H1 (cell line): ENCODE data around the gene NRXN3. TPM values are rescaled to one million over a fixed set of nuclear protein-coding genes. Genes with fewer than 3 reads are reported as not detected.

ENCODE experiments used
- CTCF ChIA-PET: fragments of 300-600 bp; sonication (Branson Sonifier 250); formaldehyde crosslinking; loops from one replicate; lab custom pipeline; 2021; ENCODE audit not compliant: partially characterized antibody; lab: Charles Lee
- POLR2A ChIA-PET: fragments of 300-600 bp; sonication (Branson Sonifier 250); formaldehyde crosslinking; loops from one replicate; lab custom pipeline; 2021; ENCODE audit warnings: inconsistent platforms; ENCODE audit not compliant: partially characterized antibody; lab: Charles Lee
- DNase-seq, 2 experiments: peaks; one replicate each; pipeline versions ENCODE4 v3.0.0 to v3.0.0-alpha.2; 2010 to 2022; ENCODE audit warnings: low spot score in 2 of 2, low read depth in 1 of 2, mixed read lengths in 1 of 2
- FAIRE-seq: peaks from 2 replicates; lab custom pipeline; 2011; peaks lifted over from hg19 to GRCh38; lab: Jason Lieb, UNC
- H2AFZ ChIP-seq: 2 replicates; pipeline ENCODE4 v1.8.1; 2012; ENCODE audit warnings: low read length, inconsistent platforms
- H2AK5ac ChIP-seq: 2 replicates; pipeline ENCODE4 v1.6.1; 2013; ENCODE audit warnings: low read depth, low read length
- H2BK120ac ChIP-seq: replicated peaks from 2 replicates; pipeline ENCODE3; 2013; ENCODE audit warnings: low read depth, low read length, inconsistent platforms
- H2BK12ac ChIP-seq: 2 replicates; pipeline ENCODE4 v1.6.1; 2013; ENCODE audit warnings: low read depth, low read length
- H2BK15ac ChIP-seq: 2 replicates; pipeline ENCODE4 v1.6.1; 2013; ENCODE audit warnings: low read length
- H2BK20ac ChIP-seq: 2 replicates; pipeline ENCODE4 v1.6.1; 2013; ENCODE audit warnings: low read length
- H2BK5ac ChIP-seq: 2 replicates; pipeline ENCODE4 v1.6.1; 2013; ENCODE audit warnings: low read depth, low read length
- H3K14ac ChIP-seq: 2 replicates; pipeline ENCODE4 v1.6.1; 2013; ENCODE audit warnings: inconsistent platforms; ENCODE audit not compliant: insufficient read length
- H3K18ac ChIP-seq: 2 replicates; pipeline ENCODE4 v1.6.1; 2013; ENCODE audit warnings: low read length; ENCODE audit errors: extremely low read depth
- H3K23ac ChIP-seq: 2 replicates; pipeline ENCODE4 v1.6.1; 2013; ENCODE audit warnings: inconsistent platforms; ENCODE audit not compliant: insufficient read length
- H3K23me2 ChIP-seq: 2 replicates; pipeline ENCODE4 v1.6.1; 2013; ENCODE audit warnings: low read depth, low read length
- H3K27ac ChIP-seq: 2 replicates; pipeline ENCODE4 v1.6.1; 2011; ENCODE audit warnings: low read depth, low read length, inconsistent platforms
- H3K27me3 ChIP-seq, 4 experiments: replicated peaks in 1 of 4; 1 replicate in 1 of 4; 2 replicates in 3 of 4; pipeline versions ENCODE4 v1.6.1 to v1.8.1; 2011 to 2013; ENCODE audit warnings: low read length in 3 of 4, mild to moderate bottlenecking in 3 of 4, inconsistent platforms in 2 of 4, mixed read lengths in 2 of 4, moderate library complexity in 1 of 4; ENCODE audit not compliant: control insufficient read depth in 3 of 4, insufficient read depth in 3 of 4; ENCODE audit errors: extremely low read depth in 1 of 4
- H3K36me3 ChIP-seq, 4 experiments: 2 replicates each; pipeline versions ENCODE4 v1.6.1 to v1.8.1; 2011 to 2013; ENCODE audit warnings: mild to moderate bottlenecking in 4 of 4, low read length in 3 of 4, moderate library complexity in 2 of 4, control low read depth in 1 of 4, inconsistent platforms in 1 of 4; ENCODE audit not compliant: insufficient read depth in 4 of 4, control insufficient read depth in 2 of 4
- H3K4ac ChIP-seq: replicated peaks from 2 replicates; pipeline ENCODE3; 2013; ENCODE audit warnings: low read length, low read depth, mixed read lengths, inconsistent platforms; ENCODE audit not compliant: insufficient read length
- H3K4me1 ChIP-seq, 4 experiments: replicated peaks in 1 of 4; 1 replicate in 1 of 4; 2 replicates in 3 of 4; pipeline versions ENCODE4 v1.6.1 to v1.8.1; 2011 to 2013; ENCODE audit warnings: low read length in 3 of 4, inconsistent platforms in 2 of 4, mixed read lengths in 1 of 4; ENCODE audit not compliant: insufficient read depth in 4 of 4, control insufficient read depth in 3 of 4
- H3K4me2 ChIP-seq, 2 experiments: 2 replicates each; pipeline versions ENCODE4 v1.6.1 to v1.8.1; 2011 to 2013; ENCODE audit warnings: low read depth in 2 of 2, low read length in 2 of 2, control low read depth in 1 of 2, inconsistent platforms in 1 of 2, mild to moderate bottlenecking in 1 of 2; ENCODE audit not compliant: insufficient read depth in 1 of 2
- H3K4me3 ChIP-seq, 4 experiments: fragments of 200-600, 300-600 bp in 1 of 4; sonication (generic), shearing (Covaris generic), sonication (Bioruptor Twin) in 1 of 4; 2 replicates each; pipeline versions ENCODE4 v1.5.1 to v1.8.1; 2011 to 2016; ENCODE audit warnings: low read length in 4 of 4, low read depth in 3 of 4, control low read depth in 2 of 4, inconsistent platforms in 2 of 4, mild to moderate bottlenecking in 2 of 4, mixed read lengths in 1 of 4, moderate library complexity in 1 of 4; ENCODE audit not compliant: insufficient read depth in 2 of 4; ENCODE audit errors: extremely low read depth in 1 of 4
- H3K56ac ChIP-seq: replicated peaks from 2 replicates; pipeline ENCODE3; 2013; ENCODE audit warnings: low read depth, mild to moderate bottlenecking, mixed read lengths, low read length, inconsistent platforms; ENCODE audit not compliant: insufficient read length
- H3K79me1 ChIP-seq: 2 replicates; pipeline ENCODE4 v1.6.1; 2013; ENCODE audit warnings: low read depth, low read length, control low read depth
- H3K79me2 ChIP-seq, 2 experiments: 2 replicates each; pipeline versions ENCODE4 v1.6.1 to v1.8.1; 2012 to 2013; ENCODE audit warnings: low read length in 2 of 2, mild to moderate bottlenecking in 2 of 2, inconsistent platforms in 1 of 2; ENCODE audit not compliant: insufficient read depth in 2 of 2, control insufficient read depth in 1 of 2
- H3K9ac ChIP-seq, 4 experiments: replicated peaks in 1 of 4; 1 replicate in 1 of 4; 2 replicates in 3 of 4; pipeline versions ENCODE4 v1.6.1 to v1.8.1; 2011 to 2013; ENCODE audit warnings: low read depth in 3 of 4, low read length in 3 of 4, control low read depth in 2 of 4, mild to moderate bottlenecking in 2 of 4, moderate library complexity in 2 of 4, inconsistent platforms in 1 of 4; ENCODE audit errors: extremely low read depth in 1 of 4
- H3K9me3 ChIP-seq, 2 experiments: 2 replicates each; pipeline versions ENCODE4 v1.6.1 to v1.8.1; 2012 to 2013; ENCODE audit warnings: mild to moderate bottlenecking in 2 of 2, moderate library complexity in 2 of 2, control low read depth in 1 of 2, inconsistent platforms in 1 of 2, low read depth in 1 of 2, low read length in 1 of 2, mixed read lengths in 1 of 2; ENCODE audit not compliant: insufficient read depth in 2 of 2
- H4K20me1 ChIP-seq, 2 experiments: replicated peaks in 1 of 2; 2 replicates each; pipeline versions ENCODE3 to v1.8.1; 2011 to 2013; ENCODE audit warnings: inconsistent platforms in 2 of 2, low read length in 2 of 2, mild to moderate bottlenecking in 1 of 2; ENCODE audit not compliant: insufficient read depth in 2 of 2, control insufficient read depth in 1 of 2
- H4K5ac ChIP-seq: 2 replicates; pipeline ENCODE4 v1.6.1; 2013; ENCODE audit warnings: low read length, low read depth, mixed read lengths, inconsistent platforms; ENCODE audit not compliant: insufficient read length
- H4K8ac ChIP-seq: 2 replicates; pipeline ENCODE4 v1.8.0; 2013; ENCODE audit warnings: mild to moderate bottlenecking, moderate library complexity, low read length, inconsistent platforms; ENCODE audit not compliant: insufficient read depth; ENCODE audit errors: extremely low read depth
- H4K91ac ChIP-seq: replicated peaks from 2 replicates; pipeline ENCODE3; 2013; ENCODE audit warnings: low read length, mixed read lengths, inconsistent platforms; ENCODE audit not compliant: insufficient read length
- CBX5 ChIP-seq: fragments of 300-800, 300-1000 bp; sonication (generic); IDR thresholded peaks from 2 replicates; pipeline ENCODE4 v1.7.1; 2016; ENCODE audit warnings: antibody characterized with exemption, low read length, low read depth
- CEBPB ChIP-seq: IDR thresholded peaks from 2 replicates; pipeline ENCODE4 v1.6.1; 2012; ENCODE audit warnings: low read depth, low read length
- CHD2 ChIP-seq: IDR thresholded peaks from 2 replicates; pipeline ENCODE4 v1.6.1; 2012; ENCODE audit warnings: low read length, improper control_type of control experiment
- EGR1 ChIP-seq: IDR thresholded peaks from 2 replicates; pipeline ENCODE4 v1.6.1; 2011; ENCODE audit warnings: low read depth, low read length, borderline replicate concordance
- FOSL1 ChIP-seq: IDR thresholded peaks from 2 replicates; pipeline ENCODE4 v1.6.1; 2011; ENCODE audit warnings: mild to moderate bottlenecking, low read depth, low read length, moderate library complexity; ENCODE audit not compliant: insufficient read depth
- GABPA ChIP-seq: IDR thresholded peaks from 2 replicates; pipeline ENCODE4 v1.6.1; 2011; ENCODE audit warnings: mild to moderate bottlenecking, low read length, moderate library complexity, borderline replicate concordance; ENCODE audit not compliant: insufficient read depth
- GTF2F1 ChIP-seq: IDR thresholded peaks from 2 replicates; pipeline ENCODE4 v1.6.1; 2012; ENCODE audit warnings: low read depth, low read length, improper control_type of control experiment, borderline replicate concordance
- JUND ChIP-seq: IDR thresholded peaks from 2 replicates; pipeline ENCODE4 v1.6.1; 2011; ENCODE audit warnings: mild to moderate bottlenecking, improper control_type of control experiment, low read length
- KDM1A ChIP-seq: fragments of 200-600, 300-600 bp; sonication (generic); IDR thresholded peaks from 2 replicates; pipeline ENCODE4 v1.7.1; 2016; ENCODE audit warnings: mild to moderate bottlenecking, low read length, borderline replicate concordance
- POLR2A ChIP-seq, 2 experiments: IDR thresholded peaks; 1 replicate in 1 of 2; 2 replicates in 1 of 2; pipeline ENCODE4 v1.6.1; 2011; ENCODE audit warnings: low read depth in 2 of 2, low read length in 2 of 2, mild to moderate bottlenecking in 2 of 2; ENCODE audit errors: control extremely low read depth in 1 of 2
- SP1 ChIP-seq: IDR thresholded peaks from 2 replicates; pipeline ENCODE4 v1.6.1; 2011; ENCODE audit warnings: low read depth, low read length
- SP2 ChIP-seq: IDR thresholded peaks from 2 replicates; pipeline ENCODE4 v1.6.1; 2012; ENCODE audit warnings: mild to moderate bottlenecking, low read length, inconsistent platforms
- TAF7 ChIP-seq: optimal IDR thresholded peaks from 2 replicates; pipeline ENCODE3; 2011; ENCODE audit warnings: low read depth, mild to moderate bottlenecking, inconsistent platforms, low read length, moderate library complexity, borderline replicate concordance
- TBP ChIP-seq: IDR thresholded peaks from 2 replicates; pipeline ENCODE4 v1.6.1; 2011; ENCODE audit warnings: low read depth, low read length, improper control_type of control experiment
- TEAD4 ChIP-seq: IDR thresholded peaks from 2 replicates; pipeline ENCODE4 v1.6.1; 2012; ENCODE audit warnings: low read depth, low read length, inconsistent platforms, mixed read lengths
- YY1 ChIP-seq: IDR thresholded peaks from 2 replicates; pipeline ENCODE4 v1.6.1; 2011; ENCODE audit warnings: low read depth, mild to moderate bottlenecking, low read length
- WGBS, 2 experiments: shearing (Covaris generic) in 1 of 2; methylation state at CpG; one replicate each; pipeline versions ENCODE4 v1.1.6 to v1.1.7; 2013 to 2015; ENCODE audit warnings: low lambda C conversion rate in 2 of 2, mixed read lengths in 2 of 2, inconsistent platforms in 1 of 2, low coverage in 1 of 2, missing lambda C conversion rate in 1 of 2; ENCODE audit not compliant: insufficient replicate concordance in 2 of 2, insufficient coverage in 1 of 2, insufficient read length in 1 of 2; ENCODE audit errors: extremely low coverage in 1 of 2, missing lambda C conversion rate in 1 of 2; 5-methylcytosine and 5-hydroxymethylcytosine counted together
- polyA plus RNA-seq, 7 experiments: library from polyadenylated mRNA; depleted of rRNA in 3 of 7; stranded (reverse) in 5 of 7; unstranded in 2 of 7; fragments of >200 nt in 5 of 7; fragments of 200-250 nt in 2 of 7; gene quantifications; 1 replicate in 5 of 7; 2 replicates in 1 of 7; 4 replicates in 1 of 7; pipeline versions ENCODE4 v1.2.1 to v1.2.3, GENCODE V29; 2011 to 2013; ENCODE audit warnings: missing spikeins in 2 of 7, mixed read lengths in 2 of 7
- total RNA-seq: library from RNA; stranded (reverse); fragmentation: NEBNext Ultra II Directional; extraction: Animal tissue kit (Norgen Biotek cat#: 25700); gene quantifications from 2 replicates; pipeline ENCODE4 v1.2.1, GENCODE V29; 2021
- TF ChIP-seq, protein P1 (sequence below): IDR thresholded peaks from 2 replicates; pipeline ENCODE4 v1.6.1; 2012; ENCODE audit warnings: inconsistent platforms

NRXN3 gene
- total and polyA plus RNA-seq, 2 of the 8 experiments (the other 6 are each of a cell fraction or from before 2014, with no cell fraction given): 2.6 to 4.1 TPM

DNA sequence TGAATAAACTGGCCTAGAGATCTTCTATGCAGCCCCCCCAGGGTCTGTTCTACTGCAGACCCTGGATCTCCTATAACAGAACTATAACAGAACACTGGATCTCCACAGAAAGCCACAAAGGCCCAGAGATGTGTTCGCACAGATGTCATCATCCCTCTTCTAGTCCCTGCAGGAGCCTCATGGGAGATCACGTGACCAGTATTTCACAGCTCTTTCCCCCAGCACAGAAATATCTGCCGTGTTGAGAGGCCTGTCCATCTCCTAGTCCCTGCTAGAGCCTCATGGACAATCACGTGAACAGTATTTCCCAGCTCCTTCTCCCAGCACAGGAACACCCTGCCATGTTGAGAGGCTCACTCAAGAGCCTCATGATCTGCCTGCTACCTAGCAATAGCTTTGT, 331.7 kb downstream of the NRXN3 start:
- H2BK5ac ChIP-seq: no peak overlapping the region
- ChIA-PET POLR2A (no interaction called here), CTCF (interaction anchor here (0.7 to 1.1 kb wide), 4 partner anchors 53 to 480 kb away, joined by 3 to 4 read pairs (median 3); no protein-coding TSS in a partner anchor)
- no peak overlapping the region for H2BK20ac ChIP-seq
- H2AFZ ChIP-seq: no peak overlapping the region
- H4K8ac ChIP-seq: no peak overlapping the region
- no peak overlapping the region for H2BK120ac ChIP-seq
- H3K56ac ChIP-seq: no peak overlapping the region
- H4K5ac ChIP-seq: no peak overlapping the region
- no peaks in the 10 kb centered on the region for H3K9me3 ChIP-seq
- H3K23me2 ChIP-seq: no peaks in the 10 kb centered on the region; the same call in 1 of the 2 replicates
- H2AK5ac ChIP-seq: no peak overlapping the region
- no peak overlapping the region for H3K14ac ChIP-seq
- 92% methylated on average over 4 of the region's 4 CpGs; no CpG with 5 or more reads in 1 of the 2 experiments for WGBS, 2 experiments
- DNase-seq (no peak), FAIRE-seq (no peak)
- H3K36me3 ChIP-seq: no peaks in the 10 kb centered on the region
- H3K4me1 ChIP-seq: no peaks in the 10 kb centered on the region
- H3K27me3 ChIP-seq: no peaks in the 10 kb centered on the region
- no peak overlapping the region for H3K18ac ChIP-seq
- H4K20me1 ChIP-seq: no peaks in the 10 kb centered on the region
- H4K91ac ChIP-seq: no peak overlapping the region
- H3K9ac ChIP-seq: no peak overlapping the region
- H3K79me2 ChIP-seq: no peaks in the 10 kb centered on the region
- H3K4me2 ChIP-seq: no peak overlapping the region
- H3K27ac ChIP-seq: no peak overlapping the region
- H3K23ac ChIP-seq: no peak overlapping the region
- no peak overlapping the region for H3K4ac ChIP-seq
- TF ChIP-seq TAF7 (no peak), SP2 (no peak), POLR2A (IDR thresholded peaks at IDR 0.05; ENCODE audit: control extremely low read depth in 1 of 2, low read depth in 2 of 2, low read length in 2 of 2) (no peak), TEAD4 (no peak), SP1 (no peak), CBX5 (no peak), KDM1A (no peak), TBP (no peak), GABPA (no peak), EGR1 (no peak), GTF2F1 (no peak), JUND (no peak), FOSL1 (no peak), YY1 (no peak), CEBPB (no peak), CHD2 (no peak)
- TF ChIP-seq, protein P1, sequence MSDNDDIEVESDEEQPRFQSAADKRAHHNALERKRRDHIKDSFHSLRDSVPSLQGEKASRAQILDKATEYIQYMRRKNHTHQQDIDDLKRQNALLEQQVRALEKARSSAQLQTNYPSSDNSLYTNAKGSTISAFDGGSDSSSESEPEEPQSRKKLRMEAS: no peak
- no peak overlapping the region for H2BK15ac ChIP-seq
- no peak overlapping the region for H2BK12ac ChIP-seq
- no peak overlapping the region for H3K4me3 ChIP-seq
- H3K79me1 ChIP-seq: no peaks in the 10 kb centered on the region
